SH-SY5Y (cell line): Measurements from ENCODE around the gene CERS2.

Experiments used
- GATA2 ChIP-seq: IDR thresholded peaks from 2 replicates; pipeline ENCODE4 v1.6.1; 2011; ENCODE audit warnings: mild to moderate bottlenecking, low read depth, low read length
- GATA3 ChIP-seq: IDR thresholded peaks from 2 replicates; pipeline ENCODE4 v1.6.1; 2011; ENCODE audit warnings: low read depth, mild to moderate bottlenecking, low read length, moderate library complexity

DNA sequence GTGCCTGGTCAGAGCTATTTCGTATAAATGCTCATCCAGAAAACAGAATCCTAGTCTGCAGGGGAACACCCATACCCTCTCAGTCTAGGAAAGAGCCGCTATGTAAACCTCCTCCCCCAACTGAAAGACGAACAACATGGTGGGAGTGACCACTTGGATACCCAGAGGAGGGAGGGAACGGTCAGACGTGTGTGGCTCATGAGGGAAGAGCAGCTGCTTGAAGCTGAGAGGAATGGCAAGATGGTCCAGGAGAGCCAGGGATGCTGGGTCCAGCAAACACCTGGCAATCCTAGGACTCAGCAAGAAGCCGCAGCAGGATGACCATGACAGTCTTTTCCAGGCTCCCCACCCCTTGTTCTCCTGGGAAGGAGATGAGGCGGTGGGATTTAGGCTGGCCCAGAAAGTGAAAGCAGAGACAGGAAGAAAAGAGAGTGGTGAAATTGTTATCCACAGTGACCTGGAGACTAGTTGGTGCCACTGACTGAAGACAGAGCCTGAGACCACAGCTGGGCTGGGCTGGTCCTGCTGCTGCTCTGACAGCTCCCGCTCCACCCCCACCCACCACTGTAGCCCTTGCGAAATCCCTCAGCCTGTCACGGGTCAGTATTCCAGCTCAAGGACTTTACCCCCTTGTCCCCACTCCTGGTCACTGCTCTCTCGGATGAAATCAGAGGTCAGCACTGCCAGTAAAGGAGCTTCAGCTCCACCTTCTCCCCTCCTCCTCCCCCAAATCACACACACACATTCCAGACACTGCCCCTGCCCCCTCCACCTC is 3.6 kb downstream of the CERS2 start:
- no peak for TF ChIP-seq GATA3
- no peak for TF ChIP-seq GATA2
